IMR-90 (cell line): Measurements from ENCODE around the gene PREP.

ENCODE experiments used
- TF ChIP-seq, protein P1 (sequence below): fragments of 150-350 bp; IDR thresholded peaks from 2 replicates; pipeline ENCODE4 v1.6.1; 2017; ENCODE audit warnings: mild to moderate bottlenecking, antibody characterized with exemption, low read length, low read depth
- TF ChIP-seq, protein P2 (sequence below): conservative IDR thresholded peaks from 2 replicates; pipeline ENCODE4 v1.5.1; 2012; ENCODE audit warnings: mild to moderate bottlenecking, low read depth, low read length, improper control_type of control experiment

DNA sequence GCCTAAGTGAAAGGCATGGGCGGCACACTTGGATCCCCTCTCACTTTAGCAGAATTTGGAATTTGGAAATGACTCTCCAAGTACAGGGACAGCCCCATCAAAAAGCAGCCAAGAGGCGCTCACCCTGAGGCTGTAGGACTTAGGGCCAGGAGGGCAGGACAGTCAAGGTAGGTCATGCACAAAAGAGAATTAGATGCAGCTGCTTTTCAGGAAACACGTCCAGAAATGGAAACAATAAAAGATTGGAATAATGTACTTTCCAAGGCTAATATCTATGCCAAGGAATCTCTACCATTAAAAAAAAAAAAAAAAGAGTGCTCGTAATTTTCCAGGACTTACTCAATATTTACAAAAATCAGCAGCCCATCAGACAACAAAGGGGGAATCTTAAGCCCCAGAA lies 19.9 kb downstream of the PREP start:
- TF ChIP-seq, protein P1, sequence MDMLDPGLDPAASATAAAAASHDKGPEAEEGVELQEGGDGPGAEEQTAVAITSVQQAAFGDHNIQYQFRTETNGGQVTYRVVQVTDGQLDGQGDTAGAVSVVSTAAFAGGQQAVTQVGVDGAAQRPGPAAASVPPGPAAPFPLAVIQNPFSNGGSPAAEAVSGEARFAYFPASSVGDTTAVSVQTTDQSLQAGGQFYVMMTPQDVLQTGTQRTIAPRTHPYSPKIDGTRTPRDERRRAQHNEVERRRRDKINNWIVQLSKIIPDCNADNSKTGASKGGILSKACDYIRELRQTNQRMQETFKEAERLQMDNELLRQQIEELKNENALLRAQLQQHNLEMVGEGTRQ = no peak
- TF ChIP-seq, protein P2, sequence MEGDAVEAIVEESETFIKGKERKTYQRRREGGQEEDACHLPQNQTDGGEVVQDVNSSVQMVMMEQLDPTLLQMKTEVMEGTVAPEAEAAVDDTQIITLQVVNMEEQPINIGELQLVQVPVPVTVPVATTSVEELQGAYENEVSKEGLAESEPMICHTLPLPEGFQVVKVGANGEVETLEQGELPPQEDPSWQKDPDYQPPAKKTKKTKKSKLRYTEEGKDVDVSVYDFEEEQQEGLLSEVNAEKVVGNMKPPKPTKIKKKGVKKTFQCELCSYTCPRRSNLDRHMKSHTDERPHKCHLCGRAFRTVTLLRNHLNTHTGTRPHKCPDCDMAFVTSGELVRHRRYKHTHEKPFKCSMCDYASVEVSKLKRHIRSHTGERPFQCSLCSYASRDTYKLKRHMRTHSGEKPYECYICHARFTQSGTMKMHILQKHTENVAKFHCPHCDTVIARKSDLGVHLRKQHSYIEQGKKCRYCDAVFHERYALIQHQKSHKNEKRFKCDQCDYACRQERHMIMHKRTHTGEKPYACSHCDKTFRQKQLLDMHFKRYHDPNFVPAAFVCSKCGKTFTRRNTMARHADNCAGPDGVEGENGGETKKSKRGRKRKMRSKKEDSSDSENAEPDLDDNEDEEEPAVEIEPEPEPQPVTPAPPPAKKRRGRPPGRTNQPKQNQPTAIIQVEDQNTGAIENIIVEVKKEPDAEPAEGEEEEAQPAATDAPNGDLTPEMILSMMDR = no peak
